Activated T-cell treated with anti-CD3 and anti-CD28 coated beads, Interleukin-2, amount 50 U/mL, for 24 hours (primary cell): ENCODE results near the gene PLK3.
A peak's percentile ranks its signal among the peaks of the same experiment; 100 is the strongest.
"Not testable (repeated sequence)": the region's sequence is repeated elsewhere in the genome, so short reads cannot be mapped to it uniquely, and the experiment has no call there.

Experiments
- DNase-seq: peaks from one replicate; pipeline ENCODE4 v3.0.0-alpha.2; 2020
- H3K27ac Mint-ChIP-seq: 2 replicates; pipeline ENCODE4 v1.8.0; 2020; ENCODE audit warnings: mild to moderate bottlenecking, mixed read lengths
- H3K27me3 Mint-ChIP-seq: 2 replicates; pipeline ENCODE4 v1.8.0; 2020; ENCODE audit warnings: mixed read lengths
- H3K36me3 Mint-ChIP-seq: 2 replicates; pipeline ENCODE4 v1.8.0; 2020; ENCODE audit warnings: low read depth, mixed read lengths
- H3K4me1 Mint-ChIP-seq: 2 replicates; pipeline ENCODE4 v1.8.0; 2020; ENCODE audit warnings: low read depth, mixed read lengths
- H3K4me3 Mint-ChIP-seq: 2 replicates; pipeline ENCODE4 v1.8.0; 2020; ENCODE audit warnings: mild to moderate bottlenecking, moderate library complexity, mixed read lengths
- H3K9me3 Mint-ChIP-seq: 2 replicates; pipeline ENCODE4 v1.8.0; 2020; ENCODE audit warnings: mixed read lengths

The PLK3 gene

DNA sequence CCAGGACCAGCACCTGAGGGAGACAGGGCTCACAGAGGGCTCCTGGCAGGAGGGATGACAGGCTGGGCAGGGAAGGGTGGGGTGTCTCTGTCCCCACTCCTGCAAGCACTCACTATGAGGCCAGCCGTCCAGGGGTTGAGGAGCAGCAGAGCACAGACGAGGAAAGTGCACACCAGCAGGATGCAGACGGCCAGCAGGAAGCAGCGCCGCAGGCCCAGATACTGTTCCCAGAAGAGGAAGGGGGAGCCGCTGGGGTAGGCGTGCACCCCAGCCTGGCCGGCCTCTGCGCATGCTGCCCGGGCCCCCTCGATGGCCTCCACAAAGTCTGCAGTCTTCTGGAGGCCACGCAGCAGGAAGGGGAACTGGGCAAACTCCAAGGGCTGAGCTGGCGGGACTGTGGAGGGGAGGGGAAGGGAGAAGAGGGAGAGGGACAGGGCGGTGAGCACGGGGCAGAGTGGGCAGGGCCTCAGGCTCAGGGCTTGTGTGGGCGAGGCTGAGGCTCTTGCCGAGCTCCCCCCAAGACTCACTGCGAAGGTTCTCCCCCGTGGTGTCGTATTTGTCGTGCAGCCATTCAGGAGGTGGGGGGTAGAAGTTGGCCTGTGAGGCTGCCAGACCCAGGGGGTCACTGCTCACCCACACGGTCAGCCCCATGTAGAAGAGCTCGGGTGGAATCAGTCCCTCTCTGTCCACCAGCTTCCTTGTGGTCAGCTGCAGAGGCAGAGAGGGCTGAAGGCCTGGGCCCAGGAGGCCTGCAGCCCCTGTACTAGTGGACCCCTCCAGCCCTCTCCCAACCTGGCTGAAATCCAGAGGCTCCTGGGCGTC lies 26.4 kb downstream of the PLK3 start:
- H3K27me3 Mint-ChIP-seq, result no peaks in the 10 kb centered on the region
- no peak overlapping the region for H3K27ac Mint-ChIP-seq
- no peaks in the 10 kb centered on the region for H3K4me1 Mint-ChIP-seq
- no peak overlapping the region for H3K4me3 Mint-ChIP-seq
- no peak for DNase-seq
- H3K36me3 Mint-ChIP-seq, result no peaks in the 10 kb centered on the region
- no peaks in the 10 kb centered on the region for H3K9me3 Mint-ChIP-seq

DNA sequence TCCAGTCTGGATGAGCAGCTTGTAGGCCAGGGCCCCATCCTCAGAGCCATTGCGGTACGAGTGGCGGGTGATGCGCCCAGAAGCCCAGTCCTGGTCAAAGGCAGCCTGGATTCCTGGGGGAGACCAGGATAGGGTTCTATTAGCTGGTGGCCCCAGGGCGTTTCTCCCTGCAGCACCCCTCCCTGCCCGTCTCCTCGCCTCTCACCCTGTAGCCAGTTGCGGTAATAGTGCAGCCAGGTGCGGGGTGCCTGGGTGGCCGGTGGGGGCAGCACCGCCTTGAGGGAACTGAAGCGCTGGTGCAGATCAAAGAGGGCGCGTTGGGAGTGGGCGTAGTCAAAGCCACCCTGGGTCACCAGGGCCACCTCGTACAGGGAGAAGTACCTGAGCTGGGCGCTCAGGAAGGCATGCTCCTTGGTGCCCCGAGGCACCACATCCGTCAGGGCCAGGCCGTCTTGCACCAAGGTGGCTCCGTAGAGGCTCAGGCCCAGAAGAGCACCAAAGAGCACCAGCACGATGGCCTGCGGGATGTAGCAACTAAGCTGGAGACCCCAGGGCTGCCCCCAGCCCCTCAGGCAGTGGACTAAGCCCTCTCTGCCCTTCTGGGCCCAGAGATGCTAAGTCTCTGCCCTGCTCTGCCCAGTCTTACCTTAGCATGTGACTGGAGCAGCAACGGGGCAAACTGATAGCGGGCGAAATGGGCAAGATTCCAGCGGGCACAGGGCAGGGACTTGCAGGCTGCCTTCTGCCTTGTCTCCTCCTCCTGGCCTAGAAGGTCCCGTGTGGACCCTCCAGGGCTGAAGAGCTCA lies 27.2 kb downstream of the PLK3 start:
- DNase-seq, result no peak
- H3K9me3 Mint-ChIP-seq, result no peaks in the 10 kb centered on the region
- H3K4me3 Mint-ChIP-seq, result no peak overlapping the region
- no peak overlapping the region for H3K27ac Mint-ChIP-seq
- H3K36me3 Mint-ChIP-seq, result no peaks in the 10 kb centered on the region
- no peaks in the 10 kb centered on the region for H3K27me3 Mint-ChIP-seq
- no peaks in the 10 kb centered on the region for H3K4me1 Mint-ChIP-seq

DNA sequence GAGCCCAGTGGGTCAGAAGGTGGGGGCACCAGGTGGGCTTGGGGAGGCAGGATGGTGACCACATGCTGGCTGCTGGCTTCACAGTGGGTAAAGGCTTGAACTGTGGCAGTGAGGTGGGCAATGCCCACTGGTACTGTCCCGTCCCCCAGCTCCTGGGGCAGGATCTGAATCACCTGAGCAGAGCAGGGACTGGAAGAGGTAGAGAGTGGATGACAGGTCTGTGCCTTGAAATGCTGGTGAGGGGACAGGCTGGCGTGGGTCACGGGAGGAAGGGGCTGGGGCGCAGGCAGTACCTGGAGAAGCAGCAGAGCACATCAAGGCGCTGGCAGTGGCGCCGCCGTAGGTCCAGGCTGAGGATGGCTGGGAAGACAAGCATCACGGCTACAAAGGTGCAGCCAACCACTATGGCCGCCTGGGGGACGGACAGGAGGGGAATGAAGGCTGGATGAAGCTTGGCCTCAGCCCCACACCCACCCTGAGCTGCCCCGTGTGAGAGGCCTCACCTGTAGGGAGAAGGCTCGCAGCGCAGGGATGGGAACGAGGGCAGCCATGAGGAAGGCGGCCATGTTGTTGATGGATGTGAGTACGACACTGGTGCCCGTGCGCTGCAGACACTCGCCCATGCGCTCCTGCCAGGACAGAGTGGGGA lies 27.9 kb downstream of the PLK3 start:
- no peak overlapping the region for H3K27ac Mint-ChIP-seq
- H3K4me1 Mint-ChIP-seq, result no peaks in the 10 kb centered on the region
- H3K4me3 Mint-ChIP-seq, result no peak overlapping the region
- H3K27me3 Mint-ChIP-seq, result no peaks in the 10 kb centered on the region
- H3K9me3 Mint-ChIP-seq, result no peaks in the 10 kb centered on the region
- H3K36me3 Mint-ChIP-seq, result no peaks in the 10 kb centered on the region
- no peak for DNase-seq

DNA sequence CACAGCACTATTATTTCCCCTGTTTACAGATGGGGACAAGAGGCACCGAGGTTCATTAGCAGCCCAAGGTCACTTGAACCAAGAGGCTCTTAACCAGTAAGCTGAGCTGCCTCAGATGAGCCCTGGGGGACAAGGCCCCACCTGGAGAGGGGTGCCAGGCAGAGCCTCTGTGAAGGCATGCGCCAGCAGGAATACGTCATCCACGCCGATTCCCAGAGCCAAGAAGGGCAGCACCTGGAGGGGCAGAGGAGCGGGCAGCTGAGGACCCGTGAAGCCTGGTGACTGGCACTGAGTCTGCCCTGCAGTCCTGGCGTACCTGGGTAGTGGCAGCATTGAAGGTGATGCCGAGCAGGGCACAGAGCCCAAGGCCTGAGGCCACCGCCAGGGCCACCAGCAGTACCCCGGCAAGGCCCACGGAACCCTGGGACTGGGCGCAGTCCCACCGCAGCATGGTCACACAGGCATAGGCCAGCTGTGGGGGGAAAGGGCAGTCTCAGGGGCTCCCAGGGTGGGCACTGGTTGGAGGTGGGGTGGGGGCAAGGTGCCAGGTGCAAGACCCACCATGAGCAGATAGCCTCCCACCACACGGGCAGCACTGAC lies 28.8 kb downstream of the PLK3 start:
- Mint-ChIP-seq H3K4me3 (no peak overlapping the region), H3K27ac (no peak overlapping the region), H3K9me3 (no peaks in the 10 kb centered on the region), H3K36me3 (no peaks in the 10 kb centered on the region), H3K4me1 (no peaks in the 10 kb centered on the region), H3K27me3 (no peaks in the 10 kb centered on the region)
- DNase-seq, result no peak

DNA sequence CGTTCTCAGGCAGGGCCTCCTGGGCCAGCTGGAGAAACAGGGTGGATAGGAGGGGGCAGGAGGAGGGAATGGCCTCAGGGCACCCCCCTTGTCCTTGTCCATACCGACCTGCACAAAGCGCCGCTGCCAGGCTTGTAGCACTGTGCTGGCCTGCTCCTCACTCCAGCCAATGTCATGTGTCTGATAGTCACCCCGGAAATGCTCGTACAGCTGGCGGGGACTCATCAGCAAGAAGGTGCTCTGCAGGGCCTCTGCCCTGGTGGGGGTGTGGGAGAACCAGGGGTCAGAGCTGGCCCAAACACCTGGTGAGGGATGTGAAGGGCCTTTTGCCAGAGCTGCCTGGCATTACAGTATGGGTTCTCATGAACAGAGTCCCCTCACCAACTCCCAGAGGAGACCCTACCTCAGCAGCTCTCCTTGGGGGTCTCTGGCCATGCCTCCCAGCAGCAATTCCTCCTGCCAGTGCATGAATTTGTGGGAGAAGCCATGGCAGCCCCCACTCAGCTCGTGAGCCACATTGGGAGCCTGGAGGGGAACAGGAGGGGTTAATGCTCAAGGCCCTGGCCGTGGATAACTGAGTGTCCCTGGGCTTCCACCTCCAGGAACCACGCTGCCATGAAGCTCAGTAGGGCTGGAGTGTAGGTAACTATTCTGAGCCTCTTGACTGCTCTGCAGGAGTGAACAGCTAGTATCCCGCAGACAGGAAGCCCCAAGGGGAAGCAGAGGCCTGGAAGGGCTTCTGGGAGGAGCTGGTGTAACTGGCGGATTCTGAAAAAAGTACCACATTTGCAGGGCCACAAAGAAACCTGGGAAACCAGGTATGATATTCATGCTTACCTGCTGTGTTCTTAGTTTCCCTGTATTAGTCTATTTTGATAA lies 29.6 kb downstream of the PLK3 start:
- H3K4me3 Mint-ChIP-seq, result no peak overlapping the region
- no peak for DNase-seq
- no peaks in the 10 kb centered on the region for H3K4me1 Mint-ChIP-seq
- H3K27me3 Mint-ChIP-seq, result no peaks in the 10 kb centered on the region
- no peak overlapping the region for H3K27ac Mint-ChIP-seq
- no peaks in the 10 kb centered on the region for H3K36me3 Mint-ChIP-seq
- H3K9me3 Mint-ChIP-seq, result no peaks in the 10 kb centered on the region

DNA sequence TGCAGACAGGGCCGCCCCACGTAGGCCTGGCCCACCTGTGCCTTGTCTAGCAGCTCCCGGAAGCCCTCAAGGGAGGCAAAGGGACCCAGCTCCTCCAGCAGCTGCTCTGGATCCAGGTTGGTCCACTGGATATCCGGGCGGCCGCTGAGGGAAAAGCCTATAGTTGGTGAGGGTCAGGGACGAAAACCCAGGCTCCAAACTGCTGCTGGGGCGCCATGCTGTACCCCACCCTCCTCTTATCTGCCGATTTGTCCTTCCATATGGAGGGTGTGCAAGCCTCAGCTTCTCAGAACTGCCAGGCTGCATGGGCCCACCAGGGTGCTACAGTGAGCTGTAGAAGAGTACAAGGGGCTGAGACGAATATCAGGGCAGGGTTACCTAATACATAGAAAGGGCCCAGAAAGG lies 30.7 kb downstream of the PLK3 start:
- H3K4me3 Mint-ChIP-seq, result no peak overlapping the region

DNA sequence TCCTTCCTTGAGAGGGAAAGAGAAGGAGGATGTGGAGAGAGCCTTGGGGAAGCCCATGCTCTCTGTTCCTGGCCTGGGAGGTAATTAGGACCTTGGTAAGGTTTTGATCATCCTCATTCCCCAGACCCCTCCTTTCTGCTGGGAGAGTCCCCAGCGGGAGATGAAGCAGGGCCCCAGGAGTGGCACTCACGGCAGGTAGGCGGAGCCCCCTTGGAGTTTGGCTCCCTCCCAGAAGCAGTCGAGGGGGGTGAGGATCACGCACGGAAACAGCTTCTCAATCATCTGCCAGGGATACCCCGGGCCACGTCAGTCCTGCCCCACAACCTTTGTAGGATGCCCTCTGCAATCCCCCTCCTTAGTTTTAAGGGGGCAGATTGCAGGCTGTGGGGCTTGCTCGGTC lies 31.3 kb downstream of the PLK3 start:
- Mint-ChIP-seq H3K36me3 (no peaks in the 10 kb centered on the region), H3K4me3 (no peak overlapping the region), H3K9me3 (no peaks in the 10 kb centered on the region), H3K4me1 (peaks cover 8% of the 10 kb centered on the region), H3K27ac (no peak overlapping the region), H3K27me3 (no peaks in the 10 kb centered on the region)
- no peak for DNase-seq

More for the DNA sequence above, 30.7 kb downstream of the PLK3 start:
- no peaks in the 10 kb centered on the region for H3K27me3 Mint-ChIP-seq
- no peak for DNase-seq
- H3K27ac Mint-ChIP-seq, result no peak overlapping the region
- no peaks in the 10 kb centered on the region for H3K9me3 Mint-ChIP-seq
- peaks cover 5% of the 10 kb centered on the region for H3K4me1 Mint-ChIP-seq
- H3K36me3 Mint-ChIP-seq, result no peaks in the 10 kb centered on the region

DNA sequence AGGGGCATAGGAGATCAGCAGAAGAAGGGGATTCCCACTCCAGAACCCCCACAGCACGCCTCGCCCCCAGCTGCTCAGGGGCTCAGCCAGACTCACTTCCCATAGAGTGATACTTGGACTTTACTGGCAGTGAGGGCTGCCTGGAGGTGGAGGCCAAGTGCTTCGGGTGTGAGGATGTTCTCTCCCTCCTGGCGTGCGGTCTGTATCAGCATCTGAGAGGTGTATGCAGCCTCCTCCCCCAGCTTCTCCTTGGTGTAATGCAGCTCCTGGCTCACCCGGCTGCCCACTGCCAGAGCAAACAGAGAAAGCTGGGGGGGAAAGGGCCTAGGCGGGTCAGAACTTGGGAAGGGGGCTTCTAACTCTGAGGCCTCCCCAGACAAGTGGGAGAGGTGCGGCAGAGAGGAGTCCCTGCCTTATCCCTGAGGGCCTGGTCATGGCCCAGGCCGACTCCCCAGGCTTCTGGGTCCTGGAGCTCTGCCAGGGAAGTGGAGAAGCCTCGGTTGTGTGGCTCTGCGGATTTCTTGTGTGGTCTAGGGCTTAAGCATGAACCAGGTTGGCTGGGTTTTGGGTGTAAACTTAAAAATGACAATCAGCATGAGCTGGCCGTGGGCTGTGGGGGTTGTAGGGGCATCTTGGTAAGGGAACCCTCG lies 32.0 kb downstream of the PLK3 start:
- DNase-seq, result no peak
- H3K27ac Mint-ChIP-seq, result no peak overlapping the region
- H3K4me3 Mint-ChIP-seq, result no peak overlapping the region
- no peaks in the 10 kb centered on the region for H3K27me3 Mint-ChIP-seq
- H3K36me3 Mint-ChIP-seq, result no peaks in the 10 kb centered on the region
- H3K9me3 Mint-ChIP-seq, result no peaks in the 10 kb centered on the region
- H3K4me1 Mint-ChIP-seq, result peaks cover 9% of the 10 kb centered on the region

DNA sequence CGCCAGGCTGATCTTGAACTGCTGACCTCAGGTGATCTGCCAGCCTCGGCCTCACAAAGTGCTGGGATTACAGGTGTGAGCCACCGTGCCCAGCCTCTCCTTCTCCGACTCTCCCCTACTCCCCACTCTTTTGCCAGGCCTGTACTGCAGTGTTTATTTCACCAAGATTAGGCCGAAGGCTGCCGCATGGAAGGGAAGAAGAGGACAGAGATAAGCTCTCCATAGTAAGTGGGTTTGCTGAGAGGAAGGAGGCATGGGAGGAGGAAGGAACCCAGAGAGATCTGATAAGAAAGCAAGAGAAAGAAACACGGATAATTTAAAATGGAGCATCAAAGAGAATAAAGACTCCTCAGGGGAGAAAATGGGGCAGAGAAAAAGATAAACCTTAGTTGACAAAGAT lies 34.2 kb downstream of the PLK3 start:
- Mint-ChIP-seq H3K4me1 (peaks cover 9% of the 10 kb centered on the region), H3K36me3 (no peaks in the 10 kb centered on the region), H3K27ac (no peak overlapping the region), H3K9me3 (no peaks in the 10 kb centered on the region), H3K4me3 (no peak overlapping the region), H3K27me3 (no peaks in the 10 kb centered on the region)
- no peak for DNase-seq

DNA sequence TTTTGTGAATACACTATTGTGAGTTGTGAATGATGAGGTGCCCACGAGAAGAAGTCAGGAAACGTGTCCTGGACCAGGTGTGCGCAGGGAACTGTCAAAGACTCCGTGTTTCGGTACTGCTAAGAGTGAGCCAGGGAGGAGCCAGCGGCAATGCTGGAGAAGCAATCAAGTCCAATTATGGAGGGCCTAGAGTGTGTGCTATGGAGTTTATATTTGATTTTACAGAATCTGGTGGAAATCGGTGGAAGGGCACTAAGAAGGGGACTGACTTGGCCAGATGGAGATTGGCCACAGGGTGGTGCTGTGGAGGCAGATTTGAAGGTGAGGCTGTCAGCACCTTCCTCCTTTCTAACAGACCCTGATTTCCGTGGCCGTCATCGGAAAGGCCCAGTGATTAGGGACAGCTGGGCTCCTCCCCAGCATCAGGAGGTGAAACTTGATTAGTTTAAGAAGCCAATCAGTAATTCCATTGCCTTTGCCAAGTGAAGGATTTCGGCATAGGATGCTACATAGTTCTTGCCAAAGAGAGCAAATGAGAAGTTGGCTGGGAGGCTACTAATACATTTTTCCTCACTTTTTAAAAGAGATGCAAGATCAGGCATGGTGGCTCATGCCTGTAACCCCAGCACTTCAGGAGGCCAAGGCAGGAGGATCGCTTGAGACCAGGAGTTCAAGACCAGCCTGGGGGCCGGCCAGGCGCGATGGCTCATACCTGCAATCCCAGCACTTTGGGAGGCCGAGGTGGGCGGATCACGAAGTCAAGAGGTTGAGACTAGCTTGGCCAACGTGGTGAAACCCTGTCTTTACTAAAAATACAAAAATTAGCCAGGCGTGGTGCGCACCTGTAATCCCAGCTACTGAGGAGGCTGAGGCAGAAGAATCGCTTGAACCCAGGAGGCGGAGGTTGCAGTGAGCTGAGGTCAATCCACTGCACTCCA lies 35.8 kb downstream of the PLK3 start:
- no peak overlapping the region for H3K27ac Mint-ChIP-seq
- H3K9me3 Mint-ChIP-seq, result no peaks in the 10 kb centered on the region
- H3K36me3 Mint-ChIP-seq, result no peaks in the 10 kb centered on the region
- H3K4me1 Mint-ChIP-seq, result peaks cover 9% of the 10 kb centered on the region
- peaks cover 6% of the 10 kb centered on the region for H3K27me3 Mint-ChIP-seq
- peak; percentile 88 for DNase-seq
- H3K4me3 Mint-ChIP-seq, result no peak overlapping the region

DNA sequence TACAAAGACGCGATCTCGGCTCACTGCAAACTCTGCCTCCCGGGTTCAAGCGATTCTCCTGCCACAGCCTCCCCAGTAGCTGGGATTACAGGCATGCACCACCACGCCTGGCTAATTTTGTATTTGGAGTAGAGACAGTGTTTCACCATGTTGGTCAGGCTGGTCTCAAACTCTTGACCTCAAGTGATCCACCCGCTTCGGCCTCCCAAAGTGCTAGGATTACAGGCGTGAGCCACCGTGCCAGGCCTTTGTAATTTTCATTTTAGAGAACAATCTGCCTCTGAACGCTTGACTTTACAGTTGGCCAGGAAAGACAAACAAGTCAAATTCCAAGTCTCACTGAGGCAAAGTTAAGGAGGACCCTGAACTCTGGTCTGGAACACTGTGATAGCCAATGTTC lies 38.1 kb downstream of the PLK3 start:
- H3K9me3 Mint-ChIP-seq, H3K27ac Mint-ChIP-seq, H3K4me3 Mint-ChIP-seq, H3K36me3 Mint-ChIP-seq, DNase-seq: not testable (repeated sequence)
- peaks cover 15% of the 10 kb centered on the region for H3K4me1 Mint-ChIP-seq
- H3K27me3 Mint-ChIP-seq, result peaks cover 21% of the 10 kb centered on the region

DNA sequence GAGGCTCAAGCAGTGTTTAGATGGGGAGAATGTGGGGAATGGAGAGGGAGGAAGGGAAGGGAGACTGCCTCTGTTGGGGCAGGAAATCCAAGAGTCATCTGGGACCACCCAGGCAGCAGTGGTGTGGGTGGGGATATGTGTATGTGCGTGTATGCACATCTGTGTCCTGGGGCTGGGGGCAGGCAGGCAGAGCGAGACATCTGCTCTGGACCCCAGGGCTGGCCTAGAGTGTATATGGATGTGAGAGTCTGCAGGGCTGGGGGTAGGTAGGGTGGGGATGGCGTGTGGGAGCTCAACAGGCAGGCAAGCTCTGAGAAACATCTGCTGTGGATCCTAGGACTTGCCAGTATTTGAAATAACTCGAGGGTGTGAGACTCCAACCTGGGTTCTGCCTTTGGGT lies 39.4 kb downstream of the PLK3 start:
- H3K36me3 Mint-ChIP-seq, result peaks cover under 1% of the 10 kb centered on the region
- H3K4me3 Mint-ChIP-seq, result no peak overlapping the region
- no peak for DNase-seq
- H3K9me3 Mint-ChIP-seq, result no peaks in the 10 kb centered on the region
- peaks cover 26% of the 10 kb centered on the region for H3K27me3 Mint-ChIP-seq
- H3K4me1 Mint-ChIP-seq, result peaks cover 18% of the 10 kb centered on the region
- H3K27ac Mint-ChIP-seq, result no peak overlapping the region

DNA sequence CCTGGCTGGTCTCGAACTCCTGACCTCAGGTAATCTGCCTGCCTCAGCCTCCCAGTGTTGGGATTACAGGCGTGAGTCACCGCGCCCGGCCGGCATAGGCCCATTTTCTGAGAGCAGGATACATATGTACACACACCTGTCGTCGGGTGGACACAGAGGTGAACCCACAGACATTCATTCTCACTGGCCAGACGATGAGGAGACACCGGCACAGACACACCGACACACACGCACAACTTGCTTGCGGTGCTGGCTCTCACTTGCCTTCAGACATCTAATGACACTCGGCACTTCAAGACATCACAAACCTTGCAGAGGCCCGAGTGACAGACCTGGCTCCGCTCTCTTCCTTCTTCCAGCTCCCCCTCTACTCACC lies 42.3 kb downstream of the PLK3 start:
- H3K4me3 Mint-ChIP-seq, result peak overlapping the region; percentile 42
- DNase-seq, result no peak
- H3K27me3 Mint-ChIP-seq, result peaks cover 26% of the 10 kb centered on the region
- H3K9me3 Mint-ChIP-seq, result no peaks in the 10 kb centered on the region
- H3K27ac Mint-ChIP-seq, result peak overlapping the region; percentile 29
- H3K4me1 Mint-ChIP-seq, result peaks cover 9% of the 10 kb centered on the region
- peaks cover 11% of the 10 kb centered on the region for H3K36me3 Mint-ChIP-seq
